NCI-H2171 treated with DMSO at 0.1 percent for 48 hours (cell line): Measurements from ENCODE around the gene UNC13D.
"Not testable (repeated sequence)": the region's sequence is repeated elsewhere in the genome, so short reads cannot be mapped to it uniquely, and the experiment has no call there.

Source experiments
- DNase-seq: peaks from one replicate; lab custom pipeline; 2025; lab: John Stamatoyannopoulos, UW

Gene UNC13D

DNA sequence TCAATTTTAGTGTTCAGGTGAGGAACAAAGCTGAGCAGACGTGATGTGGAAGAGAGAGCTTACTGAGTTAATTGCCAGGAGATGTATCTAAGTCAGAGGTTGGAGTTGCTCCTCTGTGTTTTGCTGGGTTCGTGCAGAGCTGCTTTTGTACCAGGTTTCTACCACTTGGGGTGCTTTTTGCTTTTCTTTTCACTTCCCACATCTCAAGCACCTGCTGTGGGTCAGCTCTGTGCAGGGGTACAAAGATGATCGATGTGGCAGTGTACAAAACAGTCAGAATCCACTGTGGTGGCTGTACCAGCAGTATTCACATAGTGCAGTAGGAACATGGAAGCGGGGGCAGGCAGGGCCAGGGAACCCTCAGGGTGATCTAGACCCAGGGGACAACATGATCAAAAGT, 44.8 kb downstream of the UNC13D start:
- DNase-seq = no peak

DNA sequence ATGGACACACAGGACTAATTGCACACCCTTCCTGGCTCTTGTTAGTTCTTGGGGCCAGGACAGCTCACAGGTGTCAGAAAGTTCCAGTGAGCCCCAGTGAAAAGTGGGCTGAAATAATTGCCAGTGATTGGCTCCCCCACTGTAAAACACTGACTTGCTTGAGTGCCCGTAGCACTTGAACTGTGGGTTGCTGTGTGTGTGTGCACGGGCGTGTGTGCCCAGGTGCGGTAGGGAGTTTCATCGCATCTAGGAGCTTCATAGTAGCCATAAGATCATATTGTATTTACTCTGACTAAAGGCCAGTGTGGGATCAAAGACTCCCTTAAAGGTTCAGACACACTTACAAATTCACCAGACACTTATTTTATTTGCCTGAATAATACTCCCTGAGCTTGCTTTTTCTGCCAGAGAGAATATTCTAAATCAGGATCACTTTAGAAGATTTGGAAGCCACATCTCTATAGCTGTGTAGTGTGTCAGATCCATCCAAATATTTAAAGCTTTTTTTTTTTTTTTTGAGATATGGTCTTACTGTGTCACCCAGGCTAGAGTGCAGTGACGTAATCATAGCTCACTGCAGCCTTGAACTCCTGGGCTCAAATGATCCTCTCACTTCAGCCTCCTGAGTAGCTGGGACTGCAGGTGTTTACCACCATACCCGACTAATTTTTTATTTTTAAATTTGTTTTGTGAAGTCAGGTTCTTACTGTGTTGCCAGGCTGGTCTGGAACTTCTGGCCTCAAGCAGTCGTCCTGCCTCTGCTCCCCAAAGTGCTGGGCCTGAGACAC, 48.2 kb downstream of the UNC13D start:
- no peak for DNase-seq

DNA sequence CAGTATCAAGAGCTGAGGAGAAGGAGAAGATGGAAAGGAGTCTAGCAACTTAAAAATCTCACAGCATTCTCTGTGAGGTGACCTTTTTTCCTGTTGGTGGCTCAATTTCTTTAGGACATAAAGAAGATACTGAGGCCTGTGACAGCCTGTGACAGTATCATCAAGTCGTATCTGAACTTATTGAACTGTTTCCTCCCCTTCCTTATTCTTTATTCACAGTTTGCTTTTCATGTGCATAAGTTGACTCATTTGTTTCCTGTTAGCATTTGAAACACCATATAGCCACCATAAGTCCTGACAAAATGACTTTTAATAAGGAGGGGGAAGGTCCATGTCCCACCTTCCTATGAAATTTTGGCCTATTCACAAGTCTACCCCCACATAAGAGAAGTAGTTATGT, 50.7 kb downstream of the UNC13D start:
- no peak for DNase-seq

DNA sequence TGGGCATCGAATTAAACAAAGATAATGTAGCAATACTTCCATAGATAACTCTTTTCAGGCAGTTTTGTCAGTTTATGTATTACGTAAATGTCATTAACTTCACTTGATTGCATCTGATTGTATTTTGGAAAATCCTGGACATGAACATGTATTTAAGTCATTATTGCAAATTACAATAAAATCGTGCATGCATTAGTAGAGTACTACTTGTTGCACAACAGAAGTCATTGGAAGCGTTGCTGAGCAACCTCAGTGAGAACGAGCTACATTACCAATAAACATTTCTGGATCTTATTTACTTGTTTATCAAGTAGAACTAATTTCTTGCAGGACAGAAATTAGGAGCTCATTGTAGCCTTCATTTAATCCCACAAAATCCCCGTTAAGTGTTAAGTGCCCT, 53.0 kb downstream of the UNC13D start:
- DNase-seq = no peak

DNA sequence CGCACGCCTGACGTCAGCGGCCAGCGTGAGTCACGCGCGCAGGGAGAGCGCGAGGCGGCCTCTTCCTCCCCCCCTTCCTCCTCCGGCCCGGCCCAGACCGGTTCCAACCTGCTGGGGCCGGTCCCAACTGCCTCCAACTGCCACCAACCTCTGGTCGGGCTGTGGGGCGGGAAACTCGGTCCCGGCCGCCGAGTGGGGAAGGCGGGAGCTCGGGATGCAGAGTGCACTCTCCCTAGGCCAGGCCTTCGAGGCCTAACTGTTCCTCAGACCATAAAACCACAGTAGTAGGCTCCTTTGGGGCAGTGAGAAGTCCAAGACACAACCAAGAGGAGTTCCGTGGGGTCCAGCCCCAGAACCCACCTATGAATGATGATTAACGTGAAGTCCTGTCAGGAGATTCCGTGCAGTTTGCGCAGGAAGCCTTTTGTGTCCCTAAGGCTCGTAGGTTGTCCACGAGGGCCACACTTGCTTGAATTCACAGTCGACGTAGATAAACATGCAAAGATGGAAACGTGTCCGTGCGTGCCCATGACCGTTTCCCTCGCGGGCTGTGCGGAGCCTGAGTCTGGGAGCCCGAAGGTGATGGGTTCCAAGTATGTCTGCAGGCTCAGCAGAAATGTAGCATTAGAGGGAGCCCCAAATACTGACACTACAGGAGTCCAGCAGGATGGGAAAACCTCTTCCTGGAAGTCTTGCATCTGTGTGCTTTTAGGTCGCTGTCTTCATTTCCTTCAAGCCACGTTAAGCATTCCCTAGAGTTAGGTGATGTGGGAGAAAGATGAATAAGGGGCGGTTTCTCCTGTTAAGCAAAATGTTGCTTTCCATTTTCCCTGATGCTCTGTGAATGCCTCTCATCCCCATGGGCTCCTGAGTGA, 59.0 kb downstream of the UNC13D start:
- DNase-seq = peak; percentile 89

DNA sequence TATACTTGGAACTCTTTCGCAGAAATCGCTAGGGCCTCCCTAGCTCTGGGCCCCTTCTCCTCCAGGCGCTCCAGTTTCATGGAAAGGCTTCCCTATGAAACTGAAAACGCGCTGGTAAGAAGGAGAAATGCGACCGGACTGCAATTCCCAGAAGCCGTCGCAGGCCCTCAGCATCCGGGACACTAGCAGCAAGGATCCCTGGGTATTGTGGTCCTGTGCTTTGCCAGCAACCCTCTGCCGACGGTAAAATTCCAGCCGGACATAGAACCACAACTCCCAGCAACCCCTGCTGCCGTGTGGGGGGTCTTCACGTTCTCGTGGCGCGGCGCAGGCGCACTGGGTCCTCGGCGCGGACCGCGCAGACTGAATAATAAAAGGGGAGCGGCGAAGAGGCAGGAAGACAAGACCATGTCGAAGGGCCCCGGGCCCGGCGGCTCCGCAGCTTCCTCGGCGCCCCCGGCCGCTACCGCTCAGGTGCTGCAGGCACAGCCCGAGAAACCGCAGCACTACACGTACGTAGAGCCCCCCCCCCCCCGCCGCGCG, 59.7 kb downstream of the UNC13D start, which contains the start of gene UNK:
TSS of gene UNK (plus strand) at position 334 of the 543 bp plus-strand sequence. CDS start at position 409, 75 bp downstream.
- peak; percentile 98 for DNase-seq

DNA sequence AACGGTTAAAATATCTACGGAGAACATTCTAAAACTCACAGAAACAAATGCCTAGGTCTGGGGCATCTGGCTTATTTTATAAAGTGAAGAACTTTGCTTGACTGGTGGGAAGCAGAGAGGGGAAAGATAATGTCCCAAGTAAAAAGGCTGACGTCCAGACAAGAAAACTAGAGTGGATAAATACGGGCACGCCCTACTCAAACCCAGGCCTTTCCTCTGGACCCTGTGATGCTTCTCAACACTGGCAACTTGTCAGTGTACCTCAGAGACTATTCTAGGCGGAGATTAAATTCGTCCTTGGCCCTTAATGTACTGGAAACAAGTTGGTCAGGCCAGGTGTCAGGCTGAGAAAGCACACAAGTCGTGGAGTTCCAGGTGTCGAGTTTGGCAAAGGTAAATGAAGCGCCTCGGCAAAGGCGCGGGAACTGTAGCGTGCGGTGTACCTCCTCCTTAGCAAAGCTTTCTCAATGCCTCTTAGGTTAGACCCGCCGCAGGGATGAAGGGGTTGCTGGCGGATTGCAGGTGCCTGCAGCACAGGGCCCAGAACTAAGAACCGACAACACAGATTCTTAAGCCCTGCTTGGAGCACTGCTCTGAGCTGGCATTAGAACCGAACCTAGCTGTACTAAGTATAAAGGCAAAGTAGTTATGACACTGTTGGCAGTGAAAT, 60.3 kb downstream of the UNC13D start:
- DNase-seq = no peak

DNA sequence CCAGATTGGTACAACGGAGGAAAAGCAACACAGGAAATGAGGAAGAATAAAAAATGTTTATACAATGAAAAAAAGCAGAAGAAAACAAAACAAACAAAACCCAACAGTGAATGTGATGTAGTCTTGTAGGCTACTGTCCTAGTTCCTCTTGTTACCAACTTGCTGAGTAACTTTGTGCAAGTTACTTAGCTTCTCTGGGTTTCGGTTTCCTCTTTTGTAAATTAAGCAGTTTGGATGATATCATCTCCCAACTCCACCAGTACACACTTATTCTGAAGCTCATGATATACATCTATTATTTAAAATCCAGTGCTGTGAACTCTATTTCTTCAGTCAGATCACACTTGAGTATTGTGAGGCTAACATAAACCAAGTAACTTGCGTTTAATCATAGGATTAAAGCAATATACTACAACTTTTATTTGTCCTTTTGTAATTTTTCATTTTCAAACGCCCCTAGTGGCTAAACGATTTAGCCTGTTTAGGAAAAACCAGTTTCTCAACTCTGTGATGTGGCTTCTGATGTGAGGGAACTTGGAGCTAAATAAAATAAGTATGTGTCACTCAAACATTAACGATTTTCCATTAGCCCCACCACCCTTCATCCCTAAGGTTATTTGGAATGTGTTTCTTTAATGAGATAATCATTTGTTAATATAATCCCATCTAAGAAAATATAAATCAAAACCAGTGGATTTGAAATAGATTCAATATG, 61.0 kb downstream of the UNC13D start:
- DNase-seq = peak; percentile 59

DNA sequence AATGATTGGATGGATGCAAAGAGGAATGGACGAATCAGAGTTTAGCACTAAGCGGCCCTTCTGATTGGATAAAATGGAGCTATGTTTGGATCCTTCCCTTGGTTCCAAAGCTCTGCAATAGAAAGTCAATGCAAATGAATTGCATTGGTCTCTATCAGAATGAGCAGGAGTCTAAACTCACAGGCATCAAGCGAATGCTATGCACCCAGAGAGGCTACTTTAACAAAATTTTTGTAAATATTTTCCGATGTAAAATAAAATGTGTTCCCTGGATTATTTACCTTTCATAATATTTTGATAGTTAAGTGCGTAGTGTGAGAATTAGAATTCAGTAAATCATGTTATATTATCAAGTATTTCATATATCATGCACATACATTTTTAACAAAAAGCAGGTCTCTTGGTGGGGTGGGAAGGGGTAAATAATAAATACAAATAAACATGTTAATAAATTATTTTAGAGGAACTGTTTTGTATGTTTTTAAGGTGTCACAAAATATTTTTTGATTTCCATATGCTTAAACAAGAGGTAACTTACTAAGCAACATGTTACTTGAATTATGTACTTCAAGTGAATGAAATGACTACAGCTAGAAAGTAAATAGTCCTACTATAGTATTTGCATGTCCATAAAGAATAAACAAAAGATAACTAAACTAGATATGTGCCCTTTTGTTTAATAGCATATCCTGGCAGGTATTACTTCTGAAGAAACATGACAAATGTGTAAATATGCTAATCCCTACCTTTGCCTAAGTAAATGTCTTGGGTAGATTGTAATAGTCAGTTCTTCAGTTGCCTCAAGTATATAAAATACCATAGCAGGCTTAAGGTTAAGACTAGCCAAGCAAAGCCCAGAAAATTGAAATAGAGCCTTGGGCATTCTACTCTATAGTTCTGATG, 64.0 kb downstream of the UNC13D start:
- DNase-seq = no peak

DNA sequence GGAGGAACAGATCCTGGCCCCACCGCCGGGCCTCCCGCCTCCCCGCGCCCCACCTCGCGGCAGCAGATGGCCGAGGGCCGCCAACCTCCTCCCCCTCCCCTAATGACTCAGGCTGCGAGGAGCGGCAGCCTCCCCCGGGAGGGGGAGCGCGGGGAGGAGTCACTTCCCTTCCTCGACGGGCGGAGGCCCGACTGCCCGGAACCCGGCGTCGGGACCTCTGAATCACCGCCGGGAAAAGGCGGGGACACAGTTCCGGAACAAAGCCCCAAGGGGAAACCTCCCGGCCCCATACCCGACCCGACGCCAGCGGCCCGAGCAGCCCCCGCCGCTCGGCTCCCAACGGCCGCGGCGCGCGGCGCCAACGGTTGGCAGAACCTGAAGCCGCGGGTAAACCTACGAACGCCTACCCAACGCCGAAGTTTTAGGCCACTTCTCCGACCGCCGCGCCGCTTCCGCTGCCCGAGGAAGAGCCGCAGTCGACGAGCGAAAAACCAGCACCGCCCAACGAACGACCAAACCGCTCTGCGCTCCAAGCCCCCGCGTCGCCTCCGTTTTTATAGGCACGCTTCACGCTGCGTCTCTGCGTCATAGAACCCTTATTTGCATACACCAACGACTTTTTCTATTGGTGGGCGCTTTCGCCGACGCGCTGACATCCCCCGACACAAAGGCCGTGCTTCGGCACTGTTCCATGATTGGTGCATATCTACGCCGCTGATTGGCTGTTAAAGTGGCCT, 64.8 kb downstream of the UNC13D start:
- DNase-seq = peak; percentile 100

DNA sequence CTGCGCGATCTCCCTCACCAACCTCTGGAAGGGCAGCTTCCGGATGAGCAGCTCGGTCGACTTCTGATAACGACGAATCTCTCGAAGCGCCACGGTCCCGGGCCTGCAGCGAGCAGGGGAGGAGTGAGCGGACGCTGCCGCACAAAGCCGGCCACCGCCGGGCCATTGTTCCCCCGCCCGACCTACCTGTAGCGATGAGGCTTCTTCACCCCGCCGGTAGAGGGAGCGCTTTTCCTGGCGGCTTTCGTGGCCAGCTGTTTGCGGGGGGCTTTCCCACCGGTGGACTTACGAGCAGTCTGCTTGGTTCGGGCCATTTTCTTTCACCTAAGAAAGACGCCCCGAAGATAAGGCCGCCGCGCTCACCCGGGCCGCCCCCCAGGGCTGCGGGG, 65.3 kb downstream of the UNC13D start:
- DNase-seq = peak; percentile 73

DNA sequence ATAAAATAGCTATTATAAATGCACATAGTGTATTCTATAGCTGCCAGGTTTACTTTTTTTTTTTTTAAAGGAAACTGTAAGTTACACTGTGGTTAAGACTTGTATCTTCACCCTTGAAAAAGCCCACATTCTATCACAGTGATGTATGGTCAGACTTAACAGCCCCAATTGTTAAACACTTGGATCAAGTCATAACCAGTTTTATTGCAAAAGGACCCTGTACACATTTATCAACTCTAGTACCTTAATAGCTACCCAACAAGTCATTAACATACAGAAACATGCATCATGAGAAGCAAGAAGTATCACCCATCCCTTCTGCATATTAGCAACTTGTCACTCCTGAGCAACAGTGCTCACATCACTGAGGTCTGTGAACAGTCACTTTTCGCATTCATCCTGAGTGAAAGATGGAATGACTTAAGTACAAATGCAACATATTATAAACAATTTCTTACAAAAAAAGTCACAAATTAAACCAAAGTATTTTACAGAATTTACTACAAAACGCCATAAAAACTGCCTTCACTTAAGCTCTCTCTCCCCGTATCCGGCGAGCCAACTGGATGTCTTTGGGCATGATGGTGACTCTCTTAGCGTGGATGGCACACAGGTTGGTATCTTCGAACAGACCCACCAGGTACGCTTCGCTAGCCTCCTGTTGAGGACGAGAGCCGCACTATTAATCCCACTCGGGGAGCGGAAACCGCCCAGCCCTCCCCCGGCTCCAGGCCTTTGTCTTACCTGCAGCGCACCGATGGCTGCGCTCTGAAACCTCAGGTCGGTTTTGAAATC, 65.9 kb downstream of the UNC13D start:
- not testable (repeated sequence) for DNase-seq

DNA sequence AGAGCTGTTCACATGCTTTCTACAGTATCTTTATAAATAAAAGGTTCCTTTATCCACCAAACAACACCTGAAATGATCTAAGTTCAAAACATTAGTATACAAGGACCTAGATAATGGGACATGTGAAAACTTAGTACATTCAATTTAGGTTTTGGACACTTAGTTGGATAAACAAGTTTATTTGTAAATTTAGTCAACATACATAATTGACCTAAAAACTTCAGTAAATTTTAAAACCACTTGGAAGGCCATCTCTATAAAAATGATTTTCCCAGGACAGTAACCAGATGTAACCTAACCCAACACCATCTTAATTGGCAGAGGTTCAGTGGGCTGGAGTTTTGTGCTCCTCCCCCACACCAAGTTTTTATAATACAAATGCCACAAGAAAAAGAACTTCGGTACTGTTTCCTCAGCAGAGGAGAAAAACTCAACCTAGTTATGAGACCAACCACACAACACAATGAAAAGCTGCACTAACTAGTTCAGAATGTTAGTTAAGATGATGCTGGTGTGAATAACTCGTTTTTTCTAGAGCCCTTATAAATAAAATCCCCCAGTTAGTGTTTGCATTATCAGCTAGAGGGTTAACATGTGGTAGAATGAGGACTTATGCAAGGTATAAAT, 66.8 kb downstream of the UNC13D start:
- no peak for DNase-seq
